ENCODE data around the gene YPEL5.

- no peak for TF ChIP-seq CTCF (IDR thresholded peaks at IDR 0.05 in 2 of 3, conservative IDR thresholded peaks at IDR 0.05 in 1 of 3; ENCODE audit: borderline replicate concordance in 1 of 3, insufficient read depth in 1 of 3, low read depth in 2 of 3, low read length in 2 of 3)
- TF ChIP-seq POLR2AphosphoS5 (IDR thresholded peaks at IDR 0.05; ENCODE audit: low read depth, low read length) = no peak
- TF ChIP-seq CBX3 (IDR thresholded peaks at IDR 0.05; ENCODE audit: low read depth) = no peak
- TF ChIP-seq ELF1 (IDR thresholded peaks at IDR 0.05; ENCODE audit: borderline replicate concordance, low read depth) = no peak
- TF ChIP-seq, protein P1, sequence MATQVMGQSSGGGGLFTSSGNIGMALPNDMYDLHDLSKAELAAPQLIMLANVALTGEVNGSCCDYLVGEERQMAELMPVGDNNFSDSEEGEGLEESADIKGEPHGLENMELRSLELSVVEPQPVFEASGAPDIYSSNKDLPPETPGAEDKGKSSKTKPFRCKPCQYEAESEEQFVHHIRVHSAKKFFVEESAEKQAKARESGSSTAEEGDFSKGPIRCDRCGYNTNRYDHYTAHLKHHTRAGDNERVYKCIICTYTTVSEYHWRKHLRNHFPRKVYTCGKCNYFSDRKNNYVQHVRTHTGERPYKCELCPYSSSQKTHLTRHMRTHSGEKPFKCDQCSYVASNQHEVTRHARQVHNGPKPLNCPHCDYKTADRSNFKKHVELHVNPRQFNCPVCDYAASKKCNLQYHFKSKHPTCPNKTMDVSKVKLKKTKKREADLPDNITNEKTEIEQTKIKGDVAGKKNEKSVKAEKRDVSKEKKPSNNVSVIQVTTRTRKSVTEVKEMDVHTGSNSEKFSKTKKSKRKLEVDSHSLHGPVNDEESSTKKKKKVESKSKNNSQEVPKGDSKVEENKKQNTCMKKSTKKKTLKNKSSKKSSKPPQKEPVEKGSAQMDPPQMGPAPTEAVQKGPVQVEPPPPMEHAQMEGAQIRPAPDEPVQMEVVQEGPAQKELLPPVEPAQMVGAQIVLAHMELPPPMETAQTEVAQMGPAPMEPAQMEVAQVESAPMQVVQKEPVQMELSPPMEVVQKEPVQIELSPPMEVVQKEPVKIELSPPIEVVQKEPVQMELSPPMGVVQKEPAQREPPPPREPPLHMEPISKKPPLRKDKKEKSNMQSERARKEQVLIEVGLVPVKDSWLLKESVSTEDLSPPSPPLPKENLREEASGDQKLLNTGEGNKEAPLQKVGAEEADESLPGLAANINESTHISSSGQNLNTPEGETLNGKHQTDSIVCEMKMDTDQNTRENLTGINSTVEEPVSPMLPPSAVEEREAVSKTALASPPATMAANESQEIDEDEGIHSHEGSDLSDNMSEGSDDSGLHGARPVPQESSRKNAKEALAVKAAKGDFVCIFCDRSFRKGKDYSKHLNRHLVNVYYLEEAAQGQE (IDR thresholded peaks at IDR 0.05; ENCODE audit: low read depth) = no peak
- TF ChIP-seq POLR2A (IDR thresholded peaks at IDR 0.05; ENCODE audit: borderline replicate concordance, extremely low read depth, insufficient read depth, insufficient read length) = no peak
- no peak for TF ChIP-seq MAX (IDR thresholded peaks at IDR 0.05)
Observed at GRCh38 chr2:30141136-30141535, 5.7 kb upstream of the YPEL5 start.

Measured in HCT116 (cell line).